GM12878 (cell line): Measurements from ENCODE around the gene CRYZL1.

Source experiments
- CTCF ChIP-seq, 3 experiments: IDR thresholded peaks in 2 of 3; conservative IDR thresholded peaks in 1 of 3; 2 replicates each; pipeline ENCODE4 v1.5.1; 2011; ENCODE audit warnings: low read depth in 3 of 3, low read length in 3 of 3, mild to moderate bottlenecking in 3 of 3, control low read depth in 2 of 3, moderate library complexity in 2 of 3, inconsistent platforms in 1 of 3, mixed read lengths in 1 of 3; ENCODE audit not compliant: control insufficient read depth in 2 of 3, insufficient read depth in 1 of 3; ENCODE audit errors: extremely low read depth in 1 of 3
- POLR2A ChIP-seq: IDR thresholded peaks from 2 replicates; pipeline ENCODE4 v1.6.1; 2011; ENCODE audit warnings: low read depth, mild to moderate bottlenecking, low read length
- SUZ12 ChIP-seq: fragments of 200-600 bp; sonication (generic); IDR thresholded peaks from one replicate; pipeline ENCODE4 v1.6.1; 2018; ENCODE audit warnings: antibody characterized with exemption, mild to moderate bottlenecking; ENCODE audit not compliant: unreplicated experiment
- ZNF207 ChIP-seq: fragments of 450-650 bp; IDR thresholded peaks from 2 replicates; pipeline ENCODE4 v1.6.1; 2014; ENCODE audit warnings: antibody characterized with exemption, mild to moderate bottlenecking, borderline replicate concordance
- ZNF274 ChIP-seq: IDR thresholded peaks from one replicate; pipeline ENCODE4 v1.8.0; 2011; ENCODE audit not compliant: insufficient read length, insufficient read depth

GRCh38 chr21:33651965-33652680 is 10.6 kb upstream of the CRYZL1 start:
- TF ChIP-seq POLR2A: no peak
- TF ChIP-seq CTCF (IDR thresholded peaks at IDR 0.05 in 2 of 3, conservative IDR thresholded peaks at IDR 0.05 in 1 of 3; ENCODE audit: control insufficient read depth in 2 of 3, extremely low read depth in 1 of 3, insufficient read depth in 1 of 3, low read depth in 3 of 3, low read length in 3 of 3): no peak
- no peak for TF ChIP-seq ZNF207
- no peak for TF ChIP-seq SUZ12
- no peak for TF ChIP-seq ZNF274
